DMS 273 (cell line): ENCODE results near the gene TRIM66.

Experiments used
- DNase-seq: peaks from one replicate; lab custom pipeline; 2025; ENCODE audit not compliant: unreplicated experiment; lab: John Stamatoyannopoulos, UW

The TRIM66 gene

DNA sequence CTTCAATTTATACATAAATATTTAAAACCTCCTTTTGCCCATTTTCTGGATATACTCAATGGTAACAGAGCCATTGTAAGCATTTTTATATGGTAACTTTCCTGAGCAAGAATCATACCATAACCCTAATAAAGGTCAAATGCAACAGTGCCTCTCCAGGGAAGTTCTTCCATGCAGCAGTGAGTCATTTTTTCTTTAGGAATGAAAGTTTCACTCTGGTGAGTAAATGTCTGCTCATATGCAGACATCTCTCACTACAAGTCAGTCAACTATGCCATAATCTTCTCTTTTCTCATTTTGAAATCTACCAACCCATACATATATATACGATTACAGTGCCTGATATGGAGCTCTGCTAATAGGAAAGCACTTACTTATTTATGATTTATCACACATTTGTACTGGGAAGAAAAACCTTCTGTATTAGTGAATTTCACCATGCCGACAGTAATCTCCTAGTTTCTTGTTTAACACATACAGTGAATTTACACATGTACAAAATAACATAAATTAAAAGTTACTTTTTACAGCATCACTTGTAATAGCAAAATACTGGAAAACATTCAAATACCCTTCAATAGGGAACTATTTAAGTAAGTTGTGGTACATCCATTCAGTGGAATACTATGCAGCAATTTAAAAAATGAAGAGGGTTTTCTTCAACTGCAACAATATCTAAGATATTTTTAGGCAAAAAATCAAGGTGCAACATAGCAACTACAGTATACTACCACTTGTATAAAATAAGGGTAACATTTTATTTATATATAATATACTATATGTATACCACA, 104.5 kb downstream of the TRIM66 start:
- DNase-seq, result no peak

DNA sequence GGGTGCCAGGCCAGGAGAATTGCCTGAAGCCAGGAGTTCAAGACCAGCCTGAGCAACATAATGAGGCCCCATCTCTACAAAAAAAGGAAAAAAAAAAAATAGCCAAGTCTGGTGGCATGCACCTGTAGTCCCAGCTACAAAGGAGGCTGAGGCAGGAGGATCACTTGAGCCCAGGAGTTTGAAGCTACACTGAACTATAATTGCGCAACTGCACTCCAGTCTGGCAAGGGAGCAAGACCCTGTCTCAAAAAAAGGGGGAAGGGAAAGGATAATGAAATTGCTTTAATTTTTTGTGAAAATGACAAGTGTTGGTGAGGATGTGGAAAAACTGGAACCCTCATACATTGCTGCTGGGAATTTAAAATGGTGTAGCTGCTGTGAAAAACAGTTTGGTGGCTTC, 107.7 kb downstream of the TRIM66 start:
- no peak for DNase-seq

DNA sequence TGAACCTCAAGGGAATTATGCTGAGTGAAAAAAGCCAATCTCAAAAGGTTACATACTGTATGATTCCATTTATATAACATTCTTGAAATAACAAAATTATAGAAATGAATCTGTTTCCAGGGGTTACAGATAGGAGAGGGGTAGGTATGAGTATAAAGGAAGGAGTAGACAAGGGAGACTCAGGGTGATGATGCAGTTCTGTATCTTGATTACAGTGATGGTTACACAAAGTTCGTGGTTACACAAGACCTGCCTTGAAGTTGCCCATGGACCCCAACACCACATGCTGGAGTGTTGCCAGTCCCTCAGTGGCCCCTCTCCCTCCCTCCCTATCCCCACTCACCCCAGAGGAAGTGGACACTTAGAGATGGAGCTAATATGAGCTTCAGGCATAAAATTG, 108.7 kb downstream of the TRIM66 start:
- DNase-seq, result no peak

DNA sequence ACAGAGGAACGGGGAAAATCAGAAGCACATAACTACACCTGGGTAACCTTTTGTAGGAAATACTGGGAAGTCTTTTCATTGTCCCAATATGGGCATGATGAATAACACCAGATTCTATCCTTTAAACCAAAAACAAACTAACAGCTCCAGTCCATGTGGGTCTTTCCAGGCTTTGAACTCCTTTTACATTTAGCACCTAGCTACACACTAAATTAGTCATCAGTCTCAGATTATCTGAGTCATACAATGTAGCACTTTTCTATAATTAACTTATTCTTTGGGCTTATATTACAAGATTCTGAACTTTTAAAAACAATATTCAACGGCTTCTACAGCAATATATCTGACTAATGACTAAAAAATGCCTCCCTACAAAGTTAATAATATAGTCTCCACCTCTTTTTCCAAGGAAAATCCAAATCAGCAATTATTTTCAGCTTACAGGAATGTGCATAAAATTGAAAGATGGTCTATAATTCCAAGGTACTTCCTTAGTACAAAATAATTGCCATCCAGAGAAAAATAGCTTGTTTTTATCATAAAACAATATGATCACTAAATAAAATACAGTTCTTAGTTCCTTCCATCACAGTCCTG, 114.8 kb downstream of the TRIM66 start:
- DNase-seq, result no peak

DNA sequence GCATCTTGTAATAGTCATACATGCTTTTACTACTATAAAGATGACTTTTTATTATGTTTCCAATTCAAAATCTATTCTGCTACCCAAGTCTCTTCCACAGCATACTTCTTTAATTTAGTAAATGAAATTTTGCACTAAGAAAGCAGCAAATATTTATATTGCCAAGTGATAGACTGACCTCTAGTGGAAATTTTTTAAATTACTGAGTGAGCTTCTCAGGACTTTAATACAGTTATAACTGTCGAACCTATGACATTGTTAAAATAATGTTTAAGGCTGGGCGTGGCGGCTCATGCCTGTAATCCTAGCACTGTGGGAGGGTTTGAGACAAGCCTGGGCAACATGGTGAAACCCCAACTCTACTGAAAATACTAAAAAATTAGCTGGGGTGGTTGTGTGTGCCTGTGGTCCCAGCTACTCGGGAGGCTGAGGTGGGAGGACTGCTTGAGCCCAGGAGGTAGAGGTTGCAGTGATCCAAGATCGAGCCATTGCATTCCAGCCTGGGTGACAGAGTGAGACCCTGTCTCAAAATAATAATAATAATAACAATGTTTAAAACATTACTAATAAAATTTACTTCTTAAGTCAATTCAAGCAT, 115.8 kb downstream of the TRIM66 start:
- peak; percentile 74 for DNase-seq

DNA sequence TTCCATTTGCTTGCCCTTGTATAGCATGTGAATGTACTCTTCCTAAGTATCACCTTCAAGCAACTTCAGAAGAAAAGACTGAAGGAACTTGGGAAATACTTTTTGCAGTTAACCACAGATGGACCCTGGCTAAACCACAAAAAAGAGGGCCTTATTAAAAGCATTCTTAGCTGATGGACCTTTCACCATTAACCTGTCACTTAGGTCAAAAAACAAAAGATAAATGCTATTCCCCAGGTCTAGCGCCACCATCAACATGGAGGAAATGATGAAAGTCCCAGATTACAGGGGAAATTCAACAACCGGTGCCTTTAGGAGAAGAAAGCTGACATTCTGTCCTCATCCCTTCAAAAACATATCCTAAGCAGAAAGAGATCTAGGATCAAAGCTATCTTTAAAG, 117.9 kb downstream of the TRIM66 start:
- DNase-seq, result no peak
